ENCODE measurements around the gene KMO.

The KMO gene

DNA sequence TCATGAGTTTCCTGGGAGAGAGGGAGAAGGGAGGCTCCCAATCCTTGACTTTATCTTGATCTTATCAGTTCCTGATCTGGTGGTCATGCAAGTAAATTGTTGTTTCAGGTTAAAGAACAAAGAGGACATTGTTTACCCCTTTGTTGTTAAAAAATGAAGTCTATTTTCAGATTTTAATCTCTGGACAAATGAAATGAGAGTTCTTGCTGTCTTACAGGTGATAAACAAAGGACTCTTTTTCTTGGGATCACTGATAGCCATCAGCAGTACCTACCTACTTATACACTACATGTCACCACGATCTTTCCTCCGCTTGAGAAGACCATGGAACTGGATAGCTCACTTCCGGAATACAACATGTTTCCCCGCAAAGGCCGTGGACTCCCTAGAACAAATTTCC is 59.6 kb downstream of the KMO start:
- Mint-ChIP-seq H3K4me1 (no peaks in the 10 kb centered on the region), H3K9me3 (no peaks in the 10 kb centered on the region), H3K4me3 (no peak overlapping the region), H3K36me3 (peaks cover 10% of the 10 kb centered on the region), H3K27me3 (no peaks in the 10 kb centered on the region), H3K27ac (no peak overlapping the region)
- CTCF ChIA-PET, result interaction anchor here (1.4 kb wide), 2 partner anchors 19 to 22 kb away, joined by 3 to 5 read pairs; no protein-coding TSS in a partner anchor
- no peak for DNase-seq

DNA sequence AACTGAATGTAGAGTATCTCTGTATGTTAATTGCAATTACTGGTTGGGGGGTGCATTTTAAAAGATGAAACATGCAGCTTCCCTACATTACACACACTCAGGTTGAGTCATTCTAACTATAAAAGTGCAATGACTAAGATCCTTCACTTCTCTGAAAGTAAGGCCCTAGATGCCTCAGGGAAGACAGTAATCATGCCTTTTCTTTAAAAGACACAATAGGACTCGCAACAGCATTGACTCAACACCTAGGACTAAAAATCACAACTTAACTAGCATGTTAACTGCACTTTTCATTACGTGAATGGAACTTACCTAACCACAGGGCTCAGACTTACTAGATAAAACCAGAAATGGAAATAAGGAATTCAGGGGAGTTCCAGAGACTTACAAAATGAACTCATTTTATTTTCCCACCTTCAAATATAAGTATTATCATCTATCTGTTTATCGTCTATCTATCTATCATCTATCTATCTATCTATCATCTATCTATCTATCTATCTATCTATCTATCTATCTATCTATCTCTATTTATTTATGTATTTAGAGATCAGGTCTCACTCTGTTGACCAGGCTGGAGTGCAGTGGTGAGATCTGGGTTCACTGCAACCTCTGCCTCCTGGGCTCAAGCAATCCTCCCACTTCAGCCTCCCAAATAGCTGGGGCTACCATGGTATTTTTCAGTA is 60.2 kb downstream of the KMO start:
- CTCF ChIA-PET, result interaction anchor here (1.4 kb wide), 2 partner anchors 19 to 23 kb away, joined by 3 to 5 read pairs; no protein-coding TSS in a partner anchor
- no peaks in the 10 kb centered on the region for H3K4me1 Mint-ChIP-seq

DNA sequence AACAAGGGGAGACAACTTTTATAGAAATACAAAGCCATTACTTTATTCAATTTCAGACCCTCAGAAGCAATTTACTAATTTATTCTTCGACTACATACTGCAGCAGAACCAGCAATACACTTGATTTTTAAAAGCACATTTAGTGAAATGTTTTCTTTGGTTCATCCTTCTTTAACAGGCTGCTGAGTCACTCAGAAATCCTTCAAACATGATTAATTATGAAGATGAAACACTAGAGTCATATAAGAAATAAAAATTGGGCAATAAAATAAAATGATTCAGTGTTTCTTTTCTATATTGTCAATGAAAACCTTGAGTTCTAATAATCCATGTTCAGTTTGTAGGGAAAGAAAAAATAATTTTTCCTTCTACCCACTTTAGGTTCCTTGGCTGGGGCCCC is 61.0 kb downstream of the KMO start:
- no peaks in the 10 kb centered on the region for H3K4me1 Mint-ChIP-seq
- H3K4me3 Mint-ChIP-seq, result no peak overlapping the region
- H3K9me3 Mint-ChIP-seq, result no peaks in the 10 kb centered on the region
- no peaks in the 10 kb centered on the region for H3K27me3 Mint-ChIP-seq
- no peak overlapping the region for H3K27ac Mint-ChIP-seq
- H3K36me3 Mint-ChIP-seq, result peaks cover 10% of the 10 kb centered on the region
- CTCF ChIA-PET, result no interaction called here
- DNase-seq, result no peak

More for the DNA sequence above, 60.2 kb downstream of the KMO start:
- peaks cover 10% of the 10 kb centered on the region for H3K36me3 Mint-ChIP-seq
- DNase-seq, result no peak
- H3K9me3 Mint-ChIP-seq, result no peaks in the 10 kb centered on the region
- no peaks in the 10 kb centered on the region for H3K27me3 Mint-ChIP-seq
- H3K4me3 Mint-ChIP-seq, result no peak overlapping the region
- H3K27ac Mint-ChIP-seq, result no peak overlapping the region

DNA sequence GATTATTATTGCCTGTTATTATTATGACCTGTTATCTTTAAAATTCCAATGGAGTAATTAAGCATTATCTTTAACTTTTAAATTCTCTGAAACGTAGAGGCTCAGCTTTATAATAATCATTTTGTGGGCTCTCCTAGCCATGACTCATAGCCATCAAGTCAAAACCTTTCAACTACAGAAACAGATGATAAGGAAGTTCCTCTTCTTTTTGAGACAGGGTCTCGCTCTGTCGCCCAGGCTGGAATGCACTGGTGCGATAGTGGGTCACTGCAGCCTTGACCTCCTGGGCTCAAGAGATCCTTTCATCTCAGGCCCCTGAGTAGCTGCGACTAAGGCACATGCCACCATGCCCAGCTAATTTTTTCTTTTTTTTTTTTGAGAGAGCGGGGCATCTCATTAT is 64.5 kb downstream of the KMO start:
- Mint-ChIP-seq H3K9me3 (no peaks in the 10 kb centered on the region), H3K4me3 (no peak overlapping the region), H3K27me3 (no peaks in the 10 kb centered on the region), H3K27ac (no peak overlapping the region), H3K36me3 (peaks cover 10% of the 10 kb centered on the region), H3K4me1 (no peaks in the 10 kb centered on the region)
- CTCF ChIA-PET, result no interaction called here
- DNase-seq, result no peak

DNA sequence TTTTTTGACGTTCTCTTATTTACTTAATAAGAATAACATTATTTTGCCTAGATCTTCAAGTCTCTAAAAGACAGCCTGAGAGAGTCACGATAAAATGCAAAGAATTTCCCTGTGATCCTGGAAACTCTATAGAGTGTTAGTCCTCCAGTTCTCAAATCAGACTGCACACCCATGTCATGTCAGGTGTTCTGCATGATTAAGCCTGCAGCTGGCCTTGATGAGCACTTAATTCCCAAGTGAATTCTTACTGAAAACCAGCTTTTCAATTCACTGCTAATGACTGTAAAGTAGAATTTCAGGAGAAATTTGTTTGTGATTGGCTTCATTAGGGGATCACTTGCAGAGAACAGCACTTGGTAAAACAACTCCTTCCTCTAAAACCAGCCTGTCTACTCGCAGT is 66.1 kb downstream of the KMO start:
- CTCF ChIA-PET, result no interaction called here
- no peaks in the 10 kb centered on the region for H3K4me1 Mint-ChIP-seq
- H3K27ac Mint-ChIP-seq, result no peak overlapping the region
- no peak overlapping the region for H3K4me3 Mint-ChIP-seq
- DNase-seq, result no peak
- no peaks in the 10 kb centered on the region for H3K9me3 Mint-ChIP-seq
- H3K27me3 Mint-ChIP-seq, result no peaks in the 10 kb centered on the region
- peaks cover 15% of the 10 kb centered on the region for H3K36me3 Mint-ChIP-seq

DNA sequence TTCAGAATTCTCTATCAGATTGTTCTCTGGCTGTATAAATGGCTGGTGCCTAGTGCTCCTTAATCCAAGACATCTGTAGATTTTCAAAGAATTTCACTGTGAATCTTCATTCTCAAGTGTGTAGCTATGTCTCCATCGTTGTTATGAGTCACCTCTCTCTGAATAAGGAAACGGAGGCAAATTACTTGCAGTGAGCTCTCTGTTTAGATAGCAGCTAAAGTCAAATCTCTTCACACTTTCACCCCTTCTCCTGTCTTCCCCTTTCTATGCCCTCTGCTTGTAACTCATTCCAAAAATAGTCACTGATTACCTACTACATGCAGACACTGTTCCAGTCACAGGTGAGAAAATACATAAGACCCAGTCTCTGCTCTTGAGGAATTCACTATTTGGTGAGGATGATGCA is 68.3 kb downstream of the KMO start:
- CTCF ChIA-PET, result interaction anchor here (1.1 kb wide), 1 partner anchor 10 kb away, joined by 3 read pairs; no protein-coding TSS in a partner anchor
- DNase-seq, result no peak
- Mint-ChIP-seq H3K27me3 (no peaks in the 10 kb centered on the region), H3K36me3 (peaks cover 7% of the 10 kb centered on the region), H3K4me3 (no peak overlapping the region), H3K27ac (no peak overlapping the region), H3K9me3 (no peaks in the 10 kb centered on the region), H3K4me1 (no peaks in the 10 kb centered on the region)

DNA sequence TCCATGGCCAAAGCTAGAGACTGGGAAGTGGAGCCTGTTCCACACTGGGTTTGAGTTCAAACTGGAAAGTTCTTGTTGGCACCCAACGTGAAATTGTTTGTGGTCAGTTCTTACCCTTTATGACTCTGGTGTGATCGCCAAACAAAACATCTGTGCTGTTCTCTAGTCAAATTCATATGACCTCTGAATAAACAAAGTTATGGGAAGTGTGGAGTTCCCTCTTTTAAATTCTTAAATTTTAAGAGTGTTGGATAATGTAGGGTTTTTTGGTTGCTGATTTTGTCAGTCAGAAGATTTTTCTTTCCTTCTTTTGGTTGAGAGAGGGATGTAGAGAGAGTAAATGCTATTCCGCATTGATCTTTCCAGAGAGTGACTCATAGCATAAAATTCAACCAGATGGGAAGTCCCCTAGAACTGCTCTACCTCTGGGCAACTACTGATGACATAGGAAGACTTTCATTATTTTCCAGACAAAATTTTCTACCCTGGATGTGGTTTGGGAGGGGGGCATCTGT is 71.6 kb downstream of the KMO start:
- DNase-seq, result no peak
- CTCF ChIA-PET, result no interaction called here
- no peaks in the 10 kb centered on the region for H3K9me3 Mint-ChIP-seq

DNA sequence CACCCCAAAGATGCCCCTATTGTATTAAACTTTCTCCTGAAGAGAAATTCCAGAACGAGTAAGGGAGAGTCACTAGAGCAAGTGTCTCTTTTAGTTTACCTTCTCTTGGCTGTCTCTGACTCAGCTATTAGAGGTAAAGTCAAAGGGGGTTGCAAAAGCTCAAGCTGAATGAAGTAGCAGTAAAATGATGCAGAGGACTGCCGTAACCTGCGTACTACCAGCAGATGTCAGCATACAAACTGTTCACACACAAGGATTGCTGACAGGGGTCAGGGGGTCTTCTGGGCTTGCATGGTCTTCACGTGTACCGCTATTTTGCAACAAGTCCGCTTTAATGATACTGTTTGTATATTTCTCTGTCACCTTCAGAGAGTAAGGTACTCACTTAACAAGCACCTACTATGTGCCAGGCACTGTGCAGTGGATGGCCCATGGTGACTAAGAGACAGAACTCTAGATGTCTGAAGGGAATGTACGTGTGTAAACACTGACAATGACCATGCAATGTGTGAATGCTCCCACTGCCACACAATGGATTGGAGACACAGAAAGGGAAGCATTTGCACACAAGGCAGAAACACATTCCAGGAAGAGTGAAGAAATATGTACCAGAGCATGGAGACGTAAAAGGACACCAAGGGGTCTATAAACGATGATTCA is 73.1 kb downstream of the KMO start:
- Mint-ChIP-seq H3K4me1 (no peaks in the 10 kb centered on the region), H3K4me3 (no peak overlapping the region), H3K27ac (no peak overlapping the region), H3K27me3 (no peaks in the 10 kb centered on the region), H3K9me3 (no peaks in the 10 kb centered on the region), H3K36me3 (peaks cover 5% of the 10 kb centered on the region)
- DNase-seq, result no peak
- CTCF ChIA-PET, result interaction anchor here (1.2 to 1.6 kb wide), 2 partner anchors 21 to 393 kb away, joined by 3 read pairs; partner anchors contain the start of gene MAP1LC3C

More for the DNA sequence above, 71.6 kb downstream of the KMO start:
- no peak overlapping the region for H3K4me3 Mint-ChIP-seq
- no peaks in the 10 kb centered on the region for H3K27me3 Mint-ChIP-seq
- H3K36me3 Mint-ChIP-seq, result peaks cover 5% of the 10 kb centered on the region
- no peak overlapping the region for H3K27ac Mint-ChIP-seq
- no peaks in the 10 kb centered on the region for H3K4me1 Mint-ChIP-seq

DNA sequence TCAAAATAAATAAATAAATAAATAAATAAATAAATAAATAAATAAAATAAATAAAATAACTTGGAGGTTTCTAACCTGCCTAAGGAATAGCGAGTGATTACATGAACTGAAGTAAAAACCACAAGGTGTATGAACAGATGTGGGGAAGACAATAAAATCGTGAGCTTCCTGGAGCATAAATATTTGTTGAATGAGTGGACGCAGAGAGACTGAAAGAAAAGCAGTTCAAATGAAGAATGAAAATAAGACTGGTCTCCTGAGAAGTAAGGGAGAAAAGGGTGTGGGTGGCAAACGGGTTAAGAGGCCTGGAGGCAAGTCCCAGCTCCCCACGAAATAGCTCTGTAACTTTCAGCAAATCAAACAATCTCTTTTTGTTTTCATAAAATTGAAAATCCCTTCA is 74.4 kb downstream of the KMO start:
- Mint-ChIP-seq H3K4me1 (no peaks in the 10 kb centered on the region), H3K27ac (no peak overlapping the region), H3K36me3 (peaks cover 5% of the 10 kb centered on the region), H3K9me3 (no peaks in the 10 kb centered on the region), H3K27me3 (no peaks in the 10 kb centered on the region), H3K4me3 (no peak overlapping the region)
- CTCF ChIA-PET, result no interaction called here
- no peak for DNase-seq

DNA sequence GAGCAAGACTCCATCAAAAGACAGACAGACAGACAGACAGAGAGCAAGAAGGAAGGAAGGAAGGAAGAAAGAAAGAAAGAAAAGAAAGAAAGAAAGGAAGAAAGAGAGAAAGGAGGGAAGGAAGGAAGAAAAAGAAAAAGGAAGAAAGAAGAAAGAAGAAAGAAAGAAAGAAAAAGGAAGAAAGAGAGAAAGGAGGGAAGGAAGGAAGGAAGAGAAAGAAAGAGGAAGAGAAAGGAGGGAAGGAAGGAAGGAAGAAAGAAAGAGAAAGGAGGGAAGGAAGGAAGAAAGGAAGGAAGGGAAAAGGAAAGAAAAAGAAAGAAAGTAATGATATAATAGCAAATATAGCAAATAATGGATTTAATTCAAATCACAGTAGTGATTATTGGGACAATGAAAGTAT is 75.3 kb downstream of the KMO start:
- Mint-ChIP-seq H3K36me3 (peaks cover 2% of the 10 kb centered on the region), H3K4me1 (no peaks in the 10 kb centered on the region), H3K27ac (no peak overlapping the region), H3K9me3 (no peaks in the 10 kb centered on the region), H3K4me3 (no peak overlapping the region), H3K27me3 (no peaks in the 10 kb centered on the region)
- CTCF ChIA-PET, result no interaction called here
- DNase-seq, result no peak

DNA sequence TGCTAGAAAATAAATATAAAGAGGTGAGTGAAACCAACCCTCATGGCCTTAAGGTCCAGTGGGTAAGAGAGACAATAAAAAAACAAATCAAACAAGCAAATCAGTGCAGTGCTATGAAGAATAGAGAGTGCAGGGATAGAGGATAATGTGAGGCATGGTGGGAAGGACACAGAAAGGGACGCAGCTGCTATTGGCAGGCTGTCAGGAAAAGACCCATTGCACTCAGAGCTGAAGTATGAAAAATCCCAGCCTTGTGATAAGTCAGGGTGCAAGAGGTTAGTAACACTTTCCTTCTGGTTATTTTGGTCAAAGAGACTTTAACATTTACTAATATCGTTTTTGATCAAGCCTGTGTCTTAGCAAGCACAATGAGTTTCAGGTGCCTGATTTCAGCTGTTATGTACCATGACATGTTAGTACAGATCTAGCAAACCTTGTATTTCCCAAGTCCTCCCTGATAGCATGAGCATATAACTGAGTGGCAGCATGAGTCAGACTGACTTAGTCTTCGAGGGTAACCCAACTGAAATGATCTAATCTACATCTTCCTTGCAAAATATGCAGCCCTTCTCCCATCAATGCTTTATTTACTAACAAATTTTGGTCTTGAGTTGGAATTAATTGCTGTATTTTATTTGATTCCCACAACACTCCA is 76.3 kb downstream of the KMO start:
- Mint-ChIP-seq H3K27me3 (no peaks in the 10 kb centered on the region), H3K4me3 (no peak overlapping the region), H3K4me1 (no peaks in the 10 kb centered on the region), H3K27ac (no peak overlapping the region), H3K9me3 (no peaks in the 10 kb centered on the region), H3K36me3 (no peaks in the 10 kb centered on the region)
- CTCF ChIA-PET, result interaction anchor here (2.2 to 3.4 kb wide), 2 partner anchors 13 to 19 kb away, joined by 8 to 22 read pairs; no protein-coding TSS in a partner anchor
- no peak for DNase-seq

DNA sequence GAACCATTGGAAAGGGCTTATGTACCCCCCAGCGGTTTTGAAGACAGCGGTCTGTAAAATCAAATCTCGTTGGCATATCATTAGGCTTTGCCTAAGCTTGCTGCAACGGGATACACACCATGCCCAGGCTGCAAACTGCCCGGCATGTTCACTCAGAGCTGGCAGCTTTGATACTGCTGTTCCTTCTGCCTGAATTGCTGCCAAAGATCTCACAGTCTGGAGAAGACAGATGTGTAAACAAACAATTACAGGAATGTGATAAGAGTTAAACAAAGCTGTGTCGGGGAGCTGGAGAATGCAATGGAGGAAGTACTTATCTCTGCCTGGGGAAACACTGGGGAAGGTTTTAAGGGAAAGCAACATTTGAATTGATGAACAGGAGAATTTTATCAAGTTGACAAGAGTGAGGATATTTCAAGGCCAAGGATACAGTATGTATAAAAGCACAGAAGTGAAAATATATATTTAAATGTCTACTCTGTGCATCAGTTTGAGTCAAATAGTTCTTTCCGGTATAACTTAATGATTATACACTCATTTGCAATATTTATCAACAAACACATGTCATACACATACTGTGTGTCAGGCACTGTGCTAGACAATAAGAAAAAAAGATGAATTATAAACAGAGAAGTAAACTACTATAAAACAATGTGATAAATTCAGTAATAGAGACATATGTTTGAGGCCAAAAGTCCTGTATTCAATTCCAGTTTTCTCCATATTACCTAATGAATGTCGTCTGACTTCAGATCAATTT is 78.1 kb downstream of the KMO start:
- Mint-ChIP-seq H3K4me1 (no peaks in the 10 kb centered on the region), H3K36me3 (no peaks in the 10 kb centered on the region), H3K9me3 (no peaks in the 10 kb centered on the region), H3K27ac (no peak overlapping the region), H3K27me3 (no peaks in the 10 kb centered on the region), H3K4me3 (no peak overlapping the region)
- CTCF ChIA-PET, result interaction anchor here (0.6 to 3.4 kb wide), 25 partner anchors 7 to 390 kb away, joined by 3 to 26 read pairs (median 4); partner anchors contain the start of genes EXO1, KMO and MAP1LC3C
- no peak for DNase-seq

DNA sequence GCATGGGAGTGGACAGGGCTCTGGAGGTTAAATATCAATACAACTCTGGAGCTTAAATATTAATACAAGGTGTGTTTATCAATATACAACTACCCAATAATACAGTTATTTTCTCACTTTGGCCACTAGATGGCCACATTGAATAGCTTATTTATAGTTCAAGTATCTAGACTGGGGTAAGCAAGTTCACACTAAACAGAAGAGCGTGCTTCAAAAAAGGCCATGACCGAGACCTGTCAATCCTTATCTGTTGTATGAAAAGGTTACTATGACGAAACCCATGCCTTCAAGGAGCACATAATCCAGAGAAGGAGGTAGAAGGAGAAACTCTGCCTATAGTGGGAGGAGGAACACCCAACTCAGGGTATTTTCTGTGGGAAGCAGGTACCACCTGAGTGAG is 78.9 kb downstream of the KMO start:
- H3K4me1 Mint-ChIP-seq, result no peaks in the 10 kb centered on the region
- H3K27me3 Mint-ChIP-seq, result no peaks in the 10 kb centered on the region
- CTCF ChIA-PET, result interaction anchor here (0.6 to 3.4 kb wide), 26 partner anchors 8 to 389 kb away, joined by 3 to 26 read pairs (median 4); partner anchors contain the start of genes EXO1, KMO and MAP1LC3C
- H3K4me3 Mint-ChIP-seq, result no peak overlapping the region
- no peak overlapping the region for H3K27ac Mint-ChIP-seq
- H3K36me3 Mint-ChIP-seq, result no peaks in the 10 kb centered on the region
- DNase-seq, result peak; percentile 25
- H3K9me3 Mint-ChIP-seq, result no peaks in the 10 kb centered on the region

DNA sequence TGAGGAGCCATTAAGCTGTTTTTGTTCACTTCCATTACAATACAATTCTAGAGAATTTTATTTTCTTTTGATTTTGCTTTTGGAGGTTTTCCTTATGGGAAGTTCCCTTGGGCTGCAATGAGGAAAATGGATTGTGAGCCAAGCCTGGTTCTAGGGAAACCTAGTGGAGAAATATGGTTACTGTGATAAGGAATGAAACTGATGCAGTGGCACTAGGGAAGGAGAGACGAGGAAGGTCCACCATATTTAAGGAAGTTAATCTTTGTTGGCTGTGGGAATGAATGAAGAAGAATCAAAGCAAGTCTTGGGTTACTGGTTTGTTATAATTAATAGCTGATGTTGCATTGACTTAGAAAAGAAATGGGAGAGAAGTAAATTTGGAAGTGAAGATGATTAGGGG is 79.6 kb downstream of the KMO start:
- Mint-ChIP-seq H3K4me3 (no peak overlapping the region), H3K9me3 (no peaks in the 10 kb centered on the region), H3K36me3 (no peaks in the 10 kb centered on the region), H3K27ac (no peak overlapping the region), H3K27me3 (no peaks in the 10 kb centered on the region), H3K4me1 (no peaks in the 10 kb centered on the region)
- no peak for DNase-seq
- CTCF ChIA-PET, result interaction anchor here (0.6 to 3.4 kb wide), 19 partner anchors 9 to 388 kb away, joined by 3 to 26 read pairs (median 4); partner anchors contain the start of genes KMO and MAP1LC3C
